Measurements from ENCODE around the gene HACD1. TPM values are rescaled to one million over a fixed set of nuclear protein-coding genes. Genes with fewer than 3 reads are reported as not detected.

Gene HACD1
- polyA plus RNA-seq, 1 experiment, result 53.7 TPM

- no peak overlapping the region for H3K4me3 ChIP-seq (ENCODE audit: low read depth, low read length)
- no peak overlapping the region for H3K27ac ChIP-seq (ENCODE audit: low read depth, low read length)
- no peaks in the 10 kb centered on the region for H3K27me3 ChIP-seq (ENCODE audit: control insufficient read depth, insufficient read depth, low read length)
- CTCF ChIA-PET, result interaction anchor here (0.6 kb wide), 1 partner anchor 544 kb away, joined by 3 read pairs; no protein-coding TSS in a partner anchor
- H3K9me3 ChIP-seq (ENCODE audit: control insufficient read depth, insufficient read depth, low read length), result no peaks in the 10 kb centered on the region; the same call in 1 of the 2 replicates
- no peak for TF ChIP-seq CTCF (IDR thresholded peaks at IDR 0.05; ENCODE audit: low read depth, low read length)
- DNase-seq (ENCODE audit: low read depth, low spot score), result no peak
- POLR2A ChIA-PET, result interaction anchor here (2.7 kb wide), 1 partner anchor 11 kb away, joined by 7 read pairs; the partner anchor contains the start of gene STAM
These were observed 37.8 kb upstream of the HACD1 start for GRCh38 chr10:17655009-17655408.

GRCh38 chr10:17652585-17652984, 35.4 kb upstream of the HACD1 start:
- no peaks in the 10 kb centered on the region for H3K27me3 ChIP-seq (ENCODE audit: control insufficient read depth, insufficient read depth, low read length)
- H3K4me3 ChIP-seq (ENCODE audit: low read depth, low read length), result no peak overlapping the region
- DNase-seq (ENCODE audit: low read depth, low spot score), result no peak
- ChIA-PET POLR2A (no interaction called here), CTCF (interaction anchor here (0.6 to 1.9 kb wide), 2 partner anchors 36 to 85 kb away, joined by 5 to 7 read pairs; no protein-coding TSS in a partner anchor)
- H3K27ac ChIP-seq (ENCODE audit: low read depth, low read length), result no peak overlapping the region
- H3K9me3 ChIP-seq (ENCODE audit: control insufficient read depth, insufficient read depth, low read length), result no peaks in the 10 kb centered on the region; the same call in 1 of the 2 replicates
- no peak for TF ChIP-seq CTCF (IDR thresholded peaks at IDR 0.05; ENCODE audit: low read depth, low read length)

DNA sequence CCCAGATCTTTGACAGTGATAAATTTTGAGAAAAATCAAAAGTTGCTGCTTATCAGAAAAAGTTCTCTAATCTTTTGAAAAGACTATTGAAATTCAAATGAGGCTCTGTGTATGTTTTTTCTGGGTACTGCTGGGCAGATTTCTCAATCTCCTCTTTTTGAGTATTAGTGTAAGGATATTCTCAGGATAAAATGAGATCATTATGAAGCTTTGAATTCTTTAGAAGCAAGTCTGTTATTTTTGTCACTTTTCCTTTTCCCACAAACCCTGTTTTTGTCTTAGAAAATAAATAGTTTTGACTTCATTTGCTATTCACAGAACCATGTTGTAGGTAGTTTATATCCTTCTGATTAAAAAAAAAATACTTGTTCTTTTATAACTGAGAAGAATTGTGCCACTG, 34.7 kb upstream of the HACD1 start:
- Histone ChIP-seq H3K27ac (ENCODE audit: low read depth, low read length) (no peak overlapping the region), H3K9me3 (ENCODE audit: control insufficient read depth, insufficient read depth, low read length) (no peaks in the 10 kb centered on the region; the same call in 1 of the 2 replicates), H3K27me3 (ENCODE audit: control insufficient read depth, insufficient read depth, low read length) (no peaks in the 10 kb centered on the region), H3K4me3 (ENCODE audit: low read depth, low read length) (no peak overlapping the region)
- CTCF ChIA-PET, result interaction anchor here (1.9 kb wide), 1 partner anchor 86 kb away, joined by 7 read pairs; no protein-coding TSS in a partner anchor
- POLR2A ChIA-PET, result no interaction called here
- TF ChIP-seq CTCF (IDR thresholded peaks at IDR 0.05; ENCODE audit: low read depth, low read length), result no peak
- DNase-seq (ENCODE audit: low read depth, low spot score), result no peak

DNA sequence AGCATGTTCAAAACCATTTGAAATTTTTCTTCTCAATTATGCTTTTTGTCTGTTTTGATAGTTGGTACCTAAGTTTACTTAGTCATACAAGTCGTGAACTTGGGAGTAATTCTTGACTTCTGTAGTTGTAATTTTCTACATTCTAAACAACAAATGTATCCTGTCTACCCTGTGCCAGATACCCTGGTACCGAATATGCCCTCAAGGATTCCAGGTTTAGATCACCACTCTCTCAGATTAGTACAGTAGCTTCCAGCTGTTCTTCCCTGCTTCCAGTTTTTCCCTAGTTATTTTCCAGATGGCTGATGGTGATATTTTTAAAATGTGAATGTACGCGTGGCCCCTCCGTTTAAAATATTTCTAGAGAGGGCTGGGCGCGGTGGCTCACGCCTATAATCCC, 33.2 kb upstream of the HACD1 start:
- CTCF ChIA-PET, result no interaction called here
- Histone ChIP-seq H3K27me3 (ENCODE audit: control insufficient read depth, insufficient read depth, low read length) (no peaks in the 10 kb centered on the region), H3K9me3 (ENCODE audit: control insufficient read depth, insufficient read depth, low read length) (no peaks in the 10 kb centered on the region), H3K4me3 (ENCODE audit: low read depth, low read length) (no peak overlapping the region), H3K27ac (ENCODE audit: low read depth, low read length) (no peak overlapping the region)
- POLR2A ChIA-PET, result interaction anchor here (0.7 kb wide), 1 partner anchor 313 kb away, joined by 6 read pairs; no protein-coding TSS in a partner anchor
- DNase-seq (ENCODE audit: low read depth, low spot score), result no peak
- no peak for TF ChIP-seq CTCF (IDR thresholded peaks at IDR 0.05; ENCODE audit: low read depth, low read length)

- Histone ChIP-seq H3K27ac (ENCODE audit: low read depth, low read length) (no peak overlapping the region), H3K27me3 (ENCODE audit: control insufficient read depth, insufficient read depth, low read length) (no peaks in the 10 kb centered on the region), H3K4me3 (ENCODE audit: low read depth, low read length) (no peak overlapping the region), H3K9me3 (ENCODE audit: control insufficient read depth, insufficient read depth, low read length) (no peaks in the 10 kb centered on the region)
- ChIA-PET CTCF (interaction anchor here (1.5 kb wide), 1 partner anchor 93 kb away, joined by 5 read pairs; no protein-coding TSS in a partner anchor), POLR2A (no interaction called here)
- TF ChIP-seq CTCF (IDR thresholded peaks at IDR 0.05; ENCODE audit: low read depth, low read length), result no peak
- DNase-seq (ENCODE audit: low read depth, low spot score), result no peak
These were observed 32.7 kb upstream of the HACD1 start for GRCh38 chr10:17649836-17650235.
